ENCODE measurements around the gene KANSL1. TPM values are rescaled to one million over a fixed set of nuclear protein-coding genes. Genes with fewer than 3 reads are reported as not detected.

The KANSL1 gene
- total RNA-seq, 4 donors from 2014 or later = 80.3 to 201 (median 146) TPM

DNA sequence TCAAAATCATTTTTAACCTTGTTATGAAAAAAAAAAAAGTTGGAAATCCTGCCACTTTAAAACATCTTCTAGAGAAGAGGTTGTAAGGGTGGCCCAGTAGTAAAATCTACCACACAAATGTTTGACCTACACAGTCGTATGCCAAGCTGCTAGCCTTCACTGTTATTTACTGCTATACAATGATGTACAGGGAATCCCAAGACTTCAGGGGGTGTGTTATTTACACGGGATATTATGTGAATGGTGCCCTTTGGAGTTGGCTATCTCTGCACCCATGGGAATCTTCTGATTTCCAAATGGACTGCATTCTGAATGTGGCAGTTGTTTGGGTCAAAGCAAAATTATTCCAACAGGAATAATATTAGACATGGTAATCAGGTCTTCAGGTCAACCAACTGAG lies 148.2 kb downstream of the KANSL1 start:
- in situ Hi-C loops (cut with MboI; ENCODE audit: low pct_ligation_motif_present in 1 of 4, low pct_unique_long_range_greater_than_20kb in 1 of 4, low sequenced_read_pairs in 3 of 4) = loop anchor here in 3 of 4 donors (5.0 to 25.0 kb wide), 4 partner anchors 140 to 167 kb away; no protein-coding TSS in a partner anchor
- Histone ChIP-seq H3K4me1 (peaks cover 0 to 46% (median 34%) of the 10 kb centered on the region in 4 donors), H3K9me3 (no peaks in the 10 kb centered on the region), H3K4me3 (no peak overlapping the region), H3K27me3 (no peaks in the 10 kb centered on the region), H3K27ac (peak overlapping the region; percentile 56 to 74 (median 65)), H3K36me3 (peaks cover 0 to 12% (median 5%) of the 10 kb centered on the region in 4 donors)
- 46 to 54% methylated on average over 2 of the region's 2 CpGs for WGBS, 2 donors (ENCODE audit: low coverage in 1 of 2)
- DNase-seq = no peak
- no peak for TF ChIP-seq CTCF (IDR thresholded peaks at IDR 0.05)
- TF ChIP-seq POLR2AphosphoS5 (IDR thresholded peaks at IDR 0.05) = no peak
- no peak for TF ChIP-seq EP300 (IDR thresholded peaks at IDR 0.05; ENCODE audit: low read depth)
- no peak for TF ChIP-seq POLR2A (IDR thresholded peaks at IDR 0.05)
- intact Hi-C loops (cut with DNase I; ENCODE audit: low total_unique reads) = loop anchor here (5.0 kb wide), 2 partner anchors 147 to 167 kb away; partner anchors contain the start of gene KANSL1

GRCh38 chr17:46044286-46044928 lies 148.8 kb downstream of the KANSL1 start:
- Histone ChIP-seq H3K4me3 (no peak overlapping the region), H3K9me3 (no peaks in the 10 kb centered on the region), H3K36me3 (peaks cover 0 to 15% (median 6%) of the 10 kb centered on the region in 4 donors), H3K27me3 (no peaks in the 10 kb centered on the region), H3K27ac (peak overlapping the region; percentile 56 to 74 (median 65)), H3K4me1 (peaks cover 0 to 46% (median 34%) of the 10 kb centered on the region in 4 donors)
- peak; percentile 71 to 94 (median 79) for TF ChIP-seq CTCF (IDR thresholded peaks at IDR 0.05)
- TF ChIP-seq POLR2A (IDR thresholded peaks at IDR 0.05) = no peak
- no peak for TF ChIP-seq EP300 (IDR thresholded peaks at IDR 0.05; ENCODE audit: low read depth)
- TF ChIP-seq POLR2AphosphoS5 (IDR thresholded peaks at IDR 0.05) = peak; percentile 12 to 52 (median 48)
- in situ Hi-C loops (cut with MboI; ENCODE audit: low pct_ligation_motif_present in 1 of 4, low pct_unique_long_range_greater_than_20kb in 1 of 4, low sequenced_read_pairs in 3 of 4) = loop anchor here in 3 of 4 donors (5.0 to 25.0 kb wide), 3 partner anchors 140 to 168 kb away; no protein-coding TSS in a partner anchor
- 35 to 37% methylated on average over 5 of the region's 5 CpGs for WGBS, 2 donors (ENCODE audit: low coverage in 1 of 2)
- peak; percentile 81 for DNase-seq
- intact Hi-C loops (cut with DNase I; ENCODE audit: low total_unique reads) = loop anchor here (5.0 kb wide), 1 partner anchor 168 kb away; no protein-coding TSS in a partner anchor

DNA sequence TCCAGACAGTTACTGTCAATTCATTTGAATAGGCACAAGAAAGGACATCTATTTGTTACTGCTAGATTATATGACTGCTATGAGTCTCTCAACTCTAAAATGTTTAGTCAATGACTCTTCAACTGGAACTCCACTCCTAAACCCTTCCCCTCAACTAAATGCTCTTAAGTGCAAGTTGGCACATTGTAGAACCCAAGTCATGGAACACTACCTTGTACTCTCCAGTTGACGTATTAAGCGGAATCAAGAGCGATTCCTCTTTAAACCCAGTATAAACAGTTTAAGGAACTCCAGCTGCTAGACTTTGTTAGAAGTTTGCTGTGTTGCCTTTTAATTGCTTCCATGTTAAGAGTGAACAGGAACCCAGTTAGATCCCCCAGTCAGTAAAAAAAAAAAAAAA lies 149.6 kb downstream of the KANSL1 start:
- intact Hi-C loops (cut with DNase I; ENCODE audit: low total_unique reads) = loop anchor here (5.0 kb wide), 1 partner anchor 169 kb away; no protein-coding TSS in a partner anchor
- peaks cover 0 to 21% (median 10%) of the 10 kb centered on the region in 4 donors for H3K36me3 ChIP-seq
- H3K9me3 ChIP-seq = no peaks in the 10 kb centered on the region
- peak overlapping the region; percentile 56 to 74 (median 65) for H3K27ac ChIP-seq
- DNase-seq = no peak
- H3K4me1 ChIP-seq = peaks cover 0 to 46% (median 34%) of the 10 kb centered on the region in 4 donors
- H3K27me3 ChIP-seq = no peaks in the 10 kb centered on the region
- 70% methylated on average over 3 of the region's 3 CpGs; no CpG with 5 or more reads in 1 of the 2 donors for WGBS, 2 donors (ENCODE audit: low coverage in 1 of 2)
- H3K4me3 ChIP-seq = no peak overlapping the region
- in situ Hi-C loops (cut with MboI; ENCODE audit: low pct_ligation_motif_present in 1 of 4, low pct_unique_long_range_greater_than_20kb in 1 of 4, low sequenced_read_pairs in 3 of 4) = loop anchor here in 3 of 4 donors (5.0 to 25.0 kb wide), 3 partner anchors 141 to 169 kb away; no protein-coding TSS in a partner anchor
- TF ChIP-seq CTCF (IDR thresholded peaks at IDR 0.05) = no peak

DNA sequence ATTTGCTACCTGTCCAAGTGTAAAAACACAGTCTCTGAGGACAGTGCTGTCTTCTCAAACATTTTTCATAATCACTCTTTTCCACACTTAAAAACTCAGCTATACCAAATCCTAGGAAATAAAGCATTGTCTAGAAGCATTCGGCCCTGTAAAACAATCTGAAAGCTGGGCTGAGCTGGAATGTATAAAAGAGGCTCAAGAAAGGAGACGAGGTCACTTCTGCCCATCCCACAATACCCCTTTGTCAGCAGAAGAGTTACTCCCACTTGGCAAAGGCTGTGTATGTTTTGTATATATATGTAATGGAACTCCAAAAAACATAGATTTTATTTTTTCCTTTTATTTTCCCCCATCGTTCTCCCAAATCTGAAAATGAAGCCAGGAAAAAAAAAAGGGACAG lies 150.3 kb downstream of the KANSL1 start:
- TF ChIP-seq CTCF (IDR thresholded peaks at IDR 0.05) (no peak), EP300 (IDR thresholded peaks at IDR 0.05; ENCODE audit: low read depth) (no peak), POLR2AphosphoS5 (IDR thresholded peaks at IDR 0.05) (no peak), POLR2A (IDR thresholded peaks at IDR 0.05) (no peak)
- in situ Hi-C loops (cut with MboI; ENCODE audit: low pct_ligation_motif_present in 1 of 4, low pct_unique_long_range_greater_than_20kb in 1 of 4, low sequenced_read_pairs in 3 of 4) = loop anchor here in 3 of 4 donors (5.0 to 25.0 kb wide), 3 partner anchors 142 to 169 kb away; no protein-coding TSS in a partner anchor
- H3K4me1 ChIP-seq = peaks cover 0 to 46% (median 34%) of the 10 kb centered on the region in 4 donors
- WGBS, 2 donors (ENCODE audit: low coverage in 1 of 2) = 24 to 43% methylated on average over 3 of the region's 3 CpGs
- H3K36me3 ChIP-seq = peaks cover 0 to 26% (median 10%) of the 10 kb centered on the region in 4 donors
- peak overlapping the region; percentile 56 to 74 (median 65) for H3K27ac ChIP-seq
- H3K4me3 ChIP-seq = no peak overlapping the region
- DNase-seq = no peak
- intact Hi-C loops (cut with DNase I; ENCODE audit: low total_unique reads) = loop anchor here (5.0 kb wide), 1 partner anchor 169 kb away; no protein-coding TSS in a partner anchor
- no peaks in the 10 kb centered on the region for H3K9me3 ChIP-seq
- no peaks in the 10 kb centered on the region for H3K27me3 ChIP-seq

Data from transverse colon (tissue), 4 donors.